GM23338 (cell line): ENCODE results near the gene PRELID3B.

Source experiments
- CTCF ChIP-seq, 2 experiments: fragments of 200-600 bp in 1 of 2; sonication (generic) in 1 of 2; conservative IDR thresholded peaks; 2 replicates each; pipeline versions ENCODE4 v1.5.1 to v1.6.1; 2016 to 2017; ENCODE audit warnings: antibody characterized with exemption in 2 of 2, low read depth in 2 of 2, mild to moderate bottlenecking in 2 of 2, moderate library complexity in 1 of 2
- POLR2AphosphoS5 ChIP-seq: IDR thresholded peaks from 2 replicates; pipeline ENCODE4 v1.6.1; 2016; ENCODE audit warnings: antibody characterized with exemption, low read depth

GRCh38 chr20:59016795-59017492 lies 25.6 kb downstream of the PRELID3B start:
- TF ChIP-seq CTCF (conservative IDR thresholded peaks at IDR 0.05; ENCODE audit: low read depth in 2 of 2), result no peak
- TF ChIP-seq POLR2AphosphoS5, result no peak
